H1 (cell line): ENCODE measurements around the gene ADGRF5. TPM values are rescaled to one million over a fixed set of nuclear protein-coding genes. Genes with fewer than 3 reads are reported as not detected.

Experiments
- CTCF ChIA-PET: fragments of 300-600 bp; sonication (Branson Sonifier 250); formaldehyde crosslinking; loops from one replicate; lab custom pipeline; 2021; ENCODE audit not compliant: partially characterized antibody; lab: Charles Lee
- POLR2A ChIA-PET: fragments of 300-600 bp; sonication (Branson Sonifier 250); formaldehyde crosslinking; loops from one replicate; lab custom pipeline; 2021; ENCODE audit warnings: inconsistent platforms; ENCODE audit not compliant: partially characterized antibody; lab: Charles Lee
- DNase-seq, 2 experiments: peaks; one replicate each; pipeline versions ENCODE4 v3.0.0 to v3.0.0-alpha.2; 2010 to 2022; ENCODE audit warnings: low spot score in 2 of 2, low read depth in 1 of 2, mixed read lengths in 1 of 2
- FAIRE-seq: peaks from 2 replicates; lab custom pipeline; 2011; peaks lifted over from hg19 to GRCh38; lab: Jason Lieb, UNC
- H2AFZ ChIP-seq: 2 replicates; pipeline ENCODE4 v1.8.1; 2012; ENCODE audit warnings: low read length, inconsistent platforms
- H2AK5ac ChIP-seq: 2 replicates; pipeline ENCODE4 v1.6.1; 2013; ENCODE audit warnings: low read depth, low read length
- H2BK120ac ChIP-seq: replicated peaks from 2 replicates; pipeline ENCODE3; 2013; ENCODE audit warnings: low read depth, low read length, inconsistent platforms
- H2BK12ac ChIP-seq: 2 replicates; pipeline ENCODE4 v1.6.1; 2013; ENCODE audit warnings: low read depth, low read length
- H2BK15ac ChIP-seq: 2 replicates; pipeline ENCODE4 v1.6.1; 2013; ENCODE audit warnings: low read length
- H2BK20ac ChIP-seq: 2 replicates; pipeline ENCODE4 v1.6.1; 2013; ENCODE audit warnings: low read length
- H2BK5ac ChIP-seq: 2 replicates; pipeline ENCODE4 v1.6.1; 2013; ENCODE audit warnings: low read depth, low read length
- H3K14ac ChIP-seq: 2 replicates; pipeline ENCODE4 v1.6.1; 2013; ENCODE audit warnings: inconsistent platforms; ENCODE audit not compliant: insufficient read length
- H3K18ac ChIP-seq: 2 replicates; pipeline ENCODE4 v1.6.1; 2013; ENCODE audit warnings: low read length; ENCODE audit errors: extremely low read depth
- H3K23ac ChIP-seq: 2 replicates; pipeline ENCODE4 v1.6.1; 2013; ENCODE audit warnings: inconsistent platforms; ENCODE audit not compliant: insufficient read length
- H3K23me2 ChIP-seq: 2 replicates; pipeline ENCODE4 v1.6.1; 2013; ENCODE audit warnings: low read depth, low read length
- H3K27ac ChIP-seq: 2 replicates; pipeline ENCODE4 v1.6.1; 2011; ENCODE audit warnings: low read depth, low read length, inconsistent platforms
- H3K27me3 ChIP-seq, 4 experiments: replicated peaks in 1 of 4; 1 replicate in 1 of 4; 2 replicates in 3 of 4; pipeline versions ENCODE4 v1.6.1 to v1.8.1; 2011 to 2013; ENCODE audit warnings: low read length in 3 of 4, mild to moderate bottlenecking in 3 of 4, inconsistent platforms in 2 of 4, mixed read lengths in 2 of 4, moderate library complexity in 1 of 4; ENCODE audit not compliant: control insufficient read depth in 3 of 4, insufficient read depth in 3 of 4; ENCODE audit errors: extremely low read depth in 1 of 4
- H3K36me3 ChIP-seq, 4 experiments: 2 replicates each; pipeline versions ENCODE4 v1.6.1 to v1.8.1; 2011 to 2013; ENCODE audit warnings: mild to moderate bottlenecking in 4 of 4, low read length in 3 of 4, moderate library complexity in 2 of 4, control low read depth in 1 of 4, inconsistent platforms in 1 of 4; ENCODE audit not compliant: insufficient read depth in 4 of 4, control insufficient read depth in 2 of 4
- H3K4ac ChIP-seq: replicated peaks from 2 replicates; pipeline ENCODE3; 2013; ENCODE audit warnings: low read length, low read depth, mixed read lengths, inconsistent platforms; ENCODE audit not compliant: insufficient read length
- H3K4me1 ChIP-seq, 4 experiments: replicated peaks in 1 of 4; 1 replicate in 1 of 4; 2 replicates in 3 of 4; pipeline versions ENCODE4 v1.6.1 to v1.8.1; 2011 to 2013; ENCODE audit warnings: low read length in 3 of 4, inconsistent platforms in 2 of 4, mixed read lengths in 1 of 4; ENCODE audit not compliant: insufficient read depth in 4 of 4, control insufficient read depth in 3 of 4
- H3K4me2 ChIP-seq, 2 experiments: 2 replicates each; pipeline versions ENCODE4 v1.6.1 to v1.8.1; 2011 to 2013; ENCODE audit warnings: low read depth in 2 of 2, low read length in 2 of 2, control low read depth in 1 of 2, inconsistent platforms in 1 of 2, mild to moderate bottlenecking in 1 of 2; ENCODE audit not compliant: insufficient read depth in 1 of 2
- H3K4me3 ChIP-seq, 4 experiments: fragments of 200-600, 300-600 bp in 1 of 4; sonication (generic), shearing (Covaris generic), sonication (Bioruptor Twin) in 1 of 4; 2 replicates each; pipeline versions ENCODE4 v1.5.1 to v1.8.1; 2011 to 2016; ENCODE audit warnings: low read length in 4 of 4, low read depth in 3 of 4, control low read depth in 2 of 4, inconsistent platforms in 2 of 4, mild to moderate bottlenecking in 2 of 4, mixed read lengths in 1 of 4, moderate library complexity in 1 of 4; ENCODE audit not compliant: insufficient read depth in 2 of 4; ENCODE audit errors: extremely low read depth in 1 of 4
- H3K56ac ChIP-seq: replicated peaks from 2 replicates; pipeline ENCODE3; 2013; ENCODE audit warnings: low read depth, mild to moderate bottlenecking, mixed read lengths, low read length, inconsistent platforms; ENCODE audit not compliant: insufficient read length
- H3K79me1 ChIP-seq: 2 replicates; pipeline ENCODE4 v1.6.1; 2013; ENCODE audit warnings: low read depth, low read length, control low read depth
- H3K79me2 ChIP-seq, 2 experiments: 2 replicates each; pipeline versions ENCODE4 v1.6.1 to v1.8.1; 2012 to 2013; ENCODE audit warnings: low read length in 2 of 2, mild to moderate bottlenecking in 2 of 2, inconsistent platforms in 1 of 2; ENCODE audit not compliant: insufficient read depth in 2 of 2, control insufficient read depth in 1 of 2
- H3K9ac ChIP-seq, 4 experiments: replicated peaks in 1 of 4; 1 replicate in 1 of 4; 2 replicates in 3 of 4; pipeline versions ENCODE4 v1.6.1 to v1.8.1; 2011 to 2013; ENCODE audit warnings: low read depth in 3 of 4, low read length in 3 of 4, control low read depth in 2 of 4, mild to moderate bottlenecking in 2 of 4, moderate library complexity in 2 of 4, inconsistent platforms in 1 of 4; ENCODE audit errors: extremely low read depth in 1 of 4
- H3K9me3 ChIP-seq, 2 experiments: 2 replicates each; pipeline versions ENCODE4 v1.6.1 to v1.8.1; 2012 to 2013; ENCODE audit warnings: mild to moderate bottlenecking in 2 of 2, moderate library complexity in 2 of 2, control low read depth in 1 of 2, inconsistent platforms in 1 of 2, low read depth in 1 of 2, low read length in 1 of 2, mixed read lengths in 1 of 2; ENCODE audit not compliant: insufficient read depth in 2 of 2
- H4K20me1 ChIP-seq, 2 experiments: replicated peaks in 1 of 2; 2 replicates each; pipeline versions ENCODE3 to v1.8.1; 2011 to 2013; ENCODE audit warnings: inconsistent platforms in 2 of 2, low read length in 2 of 2, mild to moderate bottlenecking in 1 of 2; ENCODE audit not compliant: insufficient read depth in 2 of 2, control insufficient read depth in 1 of 2
- H4K5ac ChIP-seq: 2 replicates; pipeline ENCODE4 v1.6.1; 2013; ENCODE audit warnings: low read length, low read depth, mixed read lengths, inconsistent platforms; ENCODE audit not compliant: insufficient read length
- H4K8ac ChIP-seq: 2 replicates; pipeline ENCODE4 v1.8.0; 2013; ENCODE audit warnings: mild to moderate bottlenecking, moderate library complexity, low read length, inconsistent platforms; ENCODE audit not compliant: insufficient read depth; ENCODE audit errors: extremely low read depth
- H4K91ac ChIP-seq: replicated peaks from 2 replicates; pipeline ENCODE3; 2013; ENCODE audit warnings: low read length, mixed read lengths, inconsistent platforms; ENCODE audit not compliant: insufficient read length
- ASH2L ChIP-seq: fragments of 200-600, 300-600 bp; sonication (generic); IDR thresholded peaks from one replicate; pipeline ENCODE4 v1.7.1; 2017; ENCODE audit warnings: low read length
- CBX5 ChIP-seq: fragments of 300-800, 300-1000 bp; sonication (generic); IDR thresholded peaks from 2 replicates; pipeline ENCODE4 v1.7.1; 2016; ENCODE audit warnings: antibody characterized with exemption, low read length, low read depth
- CTBP2 ChIP-seq: IDR thresholded peaks from 2 replicates; pipeline ENCODE4 v1.7.0; 2011; ENCODE audit warnings: borderline replicate concordance, mild to moderate bottlenecking, moderate library complexity, mixed read lengths, low read length; ENCODE audit not compliant: insufficient read depth, insufficient read length
- JUND ChIP-seq: IDR thresholded peaks from 2 replicates; pipeline ENCODE4 v1.6.1; 2011; ENCODE audit warnings: mild to moderate bottlenecking, improper control_type of control experiment, low read length
- SP4 ChIP-seq: IDR thresholded peaks from 2 replicates; pipeline ENCODE4 v1.6.1; 2012; ENCODE audit warnings: low read length, inconsistent platforms
- SRF ChIP-seq: IDR thresholded peaks from 2 replicates; pipeline ENCODE4 v1.6.1; 2011; ENCODE audit warnings: mild to moderate bottlenecking, low read depth, low read length, moderate library complexity
- WGBS, 2 experiments: shearing (Covaris generic) in 1 of 2; methylation state at CpG; one replicate each; pipeline versions ENCODE4 v1.1.6 to v1.1.7; 2013 to 2015; ENCODE audit warnings: low lambda C conversion rate in 2 of 2, mixed read lengths in 2 of 2, inconsistent platforms in 1 of 2, low coverage in 1 of 2, missing lambda C conversion rate in 1 of 2; ENCODE audit not compliant: insufficient replicate concordance in 2 of 2, insufficient coverage in 1 of 2, insufficient read length in 1 of 2; ENCODE audit errors: extremely low coverage in 1 of 2, missing lambda C conversion rate in 1 of 2; 5-methylcytosine and 5-hydroxymethylcytosine counted together
- polyA plus RNA-seq, 7 experiments: library from polyadenylated mRNA; depleted of rRNA in 3 of 7; stranded (reverse) in 5 of 7; unstranded in 2 of 7; fragments of >200 nt in 5 of 7; fragments of 200-250 nt in 2 of 7; gene quantifications; 1 replicate in 5 of 7; 2 replicates in 1 of 7; 4 replicates in 1 of 7; pipeline versions ENCODE4 v1.2.1 to v1.2.3, GENCODE V29; 2011 to 2013; ENCODE audit warnings: missing spikeins in 2 of 7, mixed read lengths in 2 of 7
- total RNA-seq: library from RNA; stranded (reverse); fragmentation: NEBNext Ultra II Directional; extraction: Animal tissue kit (Norgen Biotek cat#: 25700); gene quantifications from 2 replicates; pipeline ENCODE4 v1.2.1, GENCODE V29; 2021

ADGRF5 gene
- total and polyA plus RNA-seq, 2 of the 8 experiments (the other 6 are each of a cell fraction or from before 2014, with no cell fraction given): 0.06 TPM; not detected in 1

DNA sequence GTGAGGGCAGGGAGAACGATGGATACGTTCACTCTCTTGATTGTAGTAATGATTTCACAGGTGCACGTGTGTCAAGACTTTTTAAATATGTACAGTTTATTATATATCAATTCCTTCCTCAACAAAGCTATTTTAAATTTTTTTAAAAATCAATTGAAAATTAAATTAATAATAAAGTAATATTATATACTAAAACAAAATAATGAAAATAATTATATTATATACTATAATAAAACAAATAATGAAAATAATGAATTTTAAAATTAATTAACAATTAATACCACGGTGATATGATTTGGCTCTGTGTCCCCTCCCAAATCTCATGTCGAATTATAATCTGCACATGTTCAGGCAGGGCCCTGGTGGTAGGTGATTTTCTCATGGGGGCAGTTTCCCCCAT is 42.7 kb downstream of the ADGRF5 start:
- Histone ChIP-seq H4K91ac (no peak overlapping the region), H3K23ac (no peak overlapping the region), H3K23me2 (no peaks in the 10 kb centered on the region; the same call in 1 of the 2 replicates), H3K56ac (no peak overlapping the region), H3K14ac (no peak overlapping the region), H3K27ac (no peak overlapping the region), H2BK120ac (no peak overlapping the region), H3K9me3 (no peaks in the 10 kb centered on the region), H4K5ac (no peak overlapping the region), H3K4me1 (peaks cover 0 to 5% (median 0%) of the 10 kb centered on the region in 4 experiments; a peak in 1 of 7 replicates), H3K4me3 (no peak overlapping the region), H3K79me1 (no peaks in the 10 kb centered on the region), H3K79me2 (no peaks in the 10 kb centered on the region), H2AK5ac (no peak overlapping the region), H4K20me1 (no peaks in the 10 kb centered on the region), H2BK5ac (no peak overlapping the region), H3K9ac (no peak overlapping the region), H3K4me2 (no peak overlapping the region), H3K18ac (no peak overlapping the region), H2BK12ac (no peak overlapping the region), H3K27me3 (no peaks in the 10 kb centered on the region), H3K36me3 (no peaks in the 10 kb centered on the region), H4K8ac (no peak overlapping the region), H2AFZ (no peak overlapping the region), H3K4ac (no peak overlapping the region), H2BK20ac (no peak overlapping the region), H2BK15ac (no peak overlapping the region)
- TF ChIP-seq CBX5 (no peak), ASH2L (no peak), CTBP2 (no peak), SP4 (no peak), JUND (no peak), SRF (no peak)
- FAIRE-seq: no peak
- no peak for DNase-seq
- 94% methylated on average over 5 of the region's 5 CpGs; no CpG with 5 or more reads in 1 of the 2 experiments for WGBS, 2 experiments
- ChIA-PET CTCF (no interaction called here), POLR2A (no interaction called here)
